ENCODE data around the gene ANTXR1.

ANTXR1 gene

GRCh38 chr2:69043736-69044400 lies 30.9 kb downstream of the ANTXR1 start:
- no peak for FAIRE-seq
- TF ChIP-seq PAX5 (IDR thresholded peaks at IDR 0.05; ENCODE audit: insufficient read depth, low read length, severe bottlenecking) (no peak), POU2F2 (IDR thresholded peaks at IDR 0.05; ENCODE audit: low read depth, low read length) (no peak), POLR2AphosphoS5 (IDR thresholded peaks at IDR 0.05; ENCODE audit: low read depth, low read length) (no peak), SPI1 (IDR thresholded peaks at IDR 0.05; ENCODE audit: low read depth, low read length) (no peak), POLR2A (IDR thresholded peaks at IDR 0.05; ENCODE audit: low read depth, low read length) (no peak), TAF1 (IDR thresholded peaks at IDR 0.05; ENCODE audit: low read depth, low read length) (no peak)

GRCh38 chr2:69046221-69046662 lies 33.3 kb downstream of the ANTXR1 start:
- DNase-seq (ENCODE audit: insufficient read length, low spot score): no peak
- no peak for TF ChIP-seq POLR2A (IDR thresholded peaks at IDR 0.05; ENCODE audit: low read depth, low read length)
- TF ChIP-seq POLR2AphosphoS5 (IDR thresholded peaks at IDR 0.05; ENCODE audit: low read depth, low read length): no peak
- TF ChIP-seq TAF1 (IDR thresholded peaks at IDR 0.05; ENCODE audit: low read depth, low read length): no peak
- no peak for TF ChIP-seq PAX5 (IDR thresholded peaks at IDR 0.05; ENCODE audit: insufficient read depth, low read length, severe bottlenecking)
- TF ChIP-seq SPI1 (IDR thresholded peaks at IDR 0.05; ENCODE audit: low read depth, low read length): no peak
- no peak for TF ChIP-seq POU2F2 (IDR thresholded peaks at IDR 0.05; ENCODE audit: low read depth, low read length)
- FAIRE-seq: no peak

More at GRCh38 chr2:69043736-69044400, 30.9 kb downstream of the ANTXR1 start:
- DNase-seq (ENCODE audit: insufficient read length, low spot score): no peak

GRCh38 chr2:69047625-69048145 lies 34.7 kb downstream of the ANTXR1 start:
- FAIRE-seq: no peak
- DNase-seq (ENCODE audit: insufficient read length, low spot score): no peak
- TF ChIP-seq POLR2A (IDR thresholded peaks at IDR 0.05; ENCODE audit: low read depth, low read length) (no peak), TAF1 (IDR thresholded peaks at IDR 0.05; ENCODE audit: low read depth, low read length) (no peak), PAX5 (IDR thresholded peaks at IDR 0.05; ENCODE audit: insufficient read depth, low read length, severe bottlenecking) (no peak), SPI1 (IDR thresholded peaks at IDR 0.05; ENCODE audit: low read depth, low read length) (no peak), POLR2AphosphoS5 (IDR thresholded peaks at IDR 0.05; ENCODE audit: low read depth, low read length) (no peak), POU2F2 (IDR thresholded peaks at IDR 0.05; ENCODE audit: low read depth, low read length) (no peak)

GRCh38 chr2:69050802-69051201 lies 37.8 kb downstream of the ANTXR1 start:
- DNase-seq (ENCODE audit: insufficient read length, low spot score) (no peak), FAIRE-seq (no peak)
- no peak for TF ChIP-seq POU2F2 (IDR thresholded peaks at IDR 0.05; ENCODE audit: low read depth, low read length)
- TF ChIP-seq POLR2A (IDR thresholded peaks at IDR 0.05; ENCODE audit: low read depth, low read length): no peak

- TF ChIP-seq TAF1 (IDR thresholded peaks at IDR 0.05; ENCODE audit: low read depth, low read length): no peak
- no peak for TF ChIP-seq PAX5 (IDR thresholded peaks at IDR 0.05; ENCODE audit: insufficient read depth, low read length, severe bottlenecking)
- TF ChIP-seq POU2F2 (IDR thresholded peaks at IDR 0.05; ENCODE audit: low read depth, low read length): no peak
- no peak for TF ChIP-seq POLR2AphosphoS5 (IDR thresholded peaks at IDR 0.05; ENCODE audit: low read depth, low read length)
- TF ChIP-seq SPI1 (IDR thresholded peaks at IDR 0.05; ENCODE audit: low read depth, low read length): no peak
- no peak for TF ChIP-seq POLR2A (IDR thresholded peaks at IDR 0.05; ENCODE audit: low read depth, low read length)
- FAIRE-seq: no peak
Observed at GRCh38 chr2:69053416-69053965, 40.5 kb downstream of the ANTXR1 start.

GRCh38 chr2:69054431-69054830 lies 41.5 kb downstream of the ANTXR1 start:
- DNase-seq (ENCODE audit: insufficient read length, low spot score) (peak; percentile 5), FAIRE-seq (peak; percentile 54)
- no peak for TF ChIP-seq POLR2AphosphoS5 (IDR thresholded peaks at IDR 0.05; ENCODE audit: low read depth, low read length)
- no peak for TF ChIP-seq POLR2A (IDR thresholded peaks at IDR 0.05; ENCODE audit: low read depth, low read length)
- no peak for TF ChIP-seq SPI1 (IDR thresholded peaks at IDR 0.05; ENCODE audit: low read depth, low read length)
- TF ChIP-seq PAX5 (IDR thresholded peaks at IDR 0.05; ENCODE audit: insufficient read depth, low read length, severe bottlenecking): no peak
- no peak for TF ChIP-seq TAF1 (IDR thresholded peaks at IDR 0.05; ENCODE audit: low read depth, low read length)
- no peak for TF ChIP-seq POU2F2 (IDR thresholded peaks at IDR 0.05; ENCODE audit: low read depth, low read length)

More at GRCh38 chr2:69053416-69053965, 40.5 kb downstream of the ANTXR1 start:
- no peak for DNase-seq (ENCODE audit: insufficient read length, low spot score)

- no peak for DNase-seq (ENCODE audit: insufficient read length, low spot score)
- TF ChIP-seq TAF1 (IDR thresholded peaks at IDR 0.05; ENCODE audit: low read depth, low read length) (no peak), POLR2AphosphoS5 (IDR thresholded peaks at IDR 0.05; ENCODE audit: low read depth, low read length) (no peak)
- FAIRE-seq: no peak
Observed at GRCh38 chr2:69055688-69056470, 42.9 kb downstream of the ANTXR1 start.

GRCh38 chr2:69057660-69058059 lies 44.7 kb downstream of the ANTXR1 start:
- TF ChIP-seq POU2F2 (IDR thresholded peaks at IDR 0.05; ENCODE audit: low read depth, low read length) (no peak), TAF1 (IDR thresholded peaks at IDR 0.05; ENCODE audit: low read depth, low read length) (no peak), SPI1 (IDR thresholded peaks at IDR 0.05; ENCODE audit: low read depth, low read length) (no peak), POLR2AphosphoS5 (IDR thresholded peaks at IDR 0.05; ENCODE audit: low read depth, low read length) (no peak), POLR2A (IDR thresholded peaks at IDR 0.05; ENCODE audit: low read depth, low read length) (no peak), PAX5 (IDR thresholded peaks at IDR 0.05; ENCODE audit: insufficient read depth, low read length, severe bottlenecking) (no peak)
- FAIRE-seq (no peak), DNase-seq (ENCODE audit: insufficient read length, low spot score) (no peak)

- FAIRE-seq: no peak
- DNase-seq (ENCODE audit: insufficient read length, low spot score): no peak
- no peak for TF ChIP-seq POLR2AphosphoS5 (IDR thresholded peaks at IDR 0.05; ENCODE audit: low read depth, low read length)
- no peak for TF ChIP-seq SPI1 (IDR thresholded peaks at IDR 0.05; ENCODE audit: low read depth, low read length)
- no peak for TF ChIP-seq PAX5 (IDR thresholded peaks at IDR 0.05; ENCODE audit: insufficient read depth, low read length, severe bottlenecking)
- no peak for TF ChIP-seq POLR2A (IDR thresholded peaks at IDR 0.05; ENCODE audit: low read depth, low read length)
- no peak for TF ChIP-seq TAF1 (IDR thresholded peaks at IDR 0.05; ENCODE audit: low read depth, low read length)
- no peak for TF ChIP-seq POU2F2 (IDR thresholded peaks at IDR 0.05; ENCODE audit: low read depth, low read length)
Observed at GRCh38 chr2:69059731-69060290, 46.8 kb downstream of the ANTXR1 start.
